Vagina (tissue), 2 donors: ENCODE measurements around the gene NR4A2.

Experiments used
- CTCF ChIP-seq, 3 experiments: fragments of 450-650 bp in 2 of 3; fragments of 200-600 bp in 1 of 3; sonication (generic) in 1 of 3; IDR thresholded peaks; one replicate each; pipeline ENCODE4 v1.5.1; 2017 to 2019; ENCODE audit warnings: antibody characterized with exemption in 3 of 3, mild to moderate bottlenecking in 2 of 3, moderate library complexity in 2 of 3
- POLR2AphosphoS5 ChIP-seq, 2 donors: sonication (generic); formaldehyde crosslinking; IDR thresholded peaks; one replicate each; pipeline ENCODE4 v1.9.0; 2017; ENCODE audit warnings: antibody characterized with exemption in 2 of 2, mild to moderate bottlenecking in 2 of 2, low read depth in 1 of 2; ENCODE audit not compliant: insufficient read depth in 1 of 2

GRCh38 chr2:156322686-156323231 lies 9.8 kb downstream of the NR4A2 start:
- TF ChIP-seq CTCF (IDR thresholded peaks at IDR 0.05) (no peak), POLR2AphosphoS5 (IDR thresholded peaks at IDR 0.05; ENCODE audit: insufficient read depth in 1 of 2, low read depth in 1 of 2) (no peak)
